Central memory CD4-positive, alpha-beta T cell (primary cell): ENCODE data around the gene SDK1.

Experiments
- DNase-seq: peaks from one replicate; pipeline ENCODE4 v3.0.0; 2022

The SDK1 gene

DNA sequence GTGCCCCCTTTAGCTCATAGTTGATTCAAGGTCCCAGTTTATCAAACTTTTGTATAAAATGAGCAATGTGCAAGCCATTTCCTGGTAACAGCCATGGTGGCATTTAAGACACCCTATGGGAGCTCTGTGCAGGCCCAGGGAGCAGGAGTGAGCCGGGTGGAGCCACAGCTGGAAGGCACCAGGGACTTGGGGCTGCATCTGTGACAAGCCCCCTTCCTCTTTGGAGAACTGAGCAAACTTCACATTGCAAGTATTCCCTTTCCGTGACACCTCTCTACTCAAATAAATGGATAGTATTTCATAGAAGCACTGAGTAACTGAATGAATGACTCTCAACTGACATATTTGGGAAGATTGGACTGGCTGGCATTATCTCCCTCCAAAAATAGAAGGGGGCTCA is 822.3 kb downstream of the SDK1 start:
- no peak for DNase-seq

GRCh38 chr7:4123823-4124222 is 822.8 kb downstream of the SDK1 start:
- DNase-seq: no peak

- DNase-seq: no peak
These were observed 823.8 kb downstream of the SDK1 start for GRCh38 chr7:4124556-4125477.

- no peak for DNase-seq
These were observed 827.0 kb downstream of the SDK1 start for GRCh38 chr7:4127909-4128560.

- DNase-seq: no peak
These were observed 828.5 kb downstream of the SDK1 start for GRCh38 chr7:4129481-4130122.

DNA sequence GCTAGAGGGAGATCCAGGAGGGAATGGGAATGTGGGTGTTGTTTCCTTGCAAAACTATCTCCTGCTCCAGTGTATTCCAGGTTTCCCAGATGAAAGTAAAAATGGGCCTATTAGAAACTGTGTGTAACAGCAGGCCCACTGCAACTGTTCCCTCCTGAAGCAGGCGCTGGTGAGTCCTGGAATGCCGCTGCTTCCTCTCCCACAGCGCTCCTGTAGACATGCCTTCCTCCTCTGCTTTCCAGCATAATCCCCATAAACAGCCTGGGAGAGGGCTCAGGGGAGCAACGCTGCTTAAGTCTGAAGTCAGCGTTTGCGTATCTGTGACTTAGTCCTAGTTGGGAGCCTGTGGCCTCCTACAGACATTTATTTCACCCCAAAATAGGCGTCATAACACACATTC is 830.0 kb downstream of the SDK1 start:
- DNase-seq: no peak

DNA sequence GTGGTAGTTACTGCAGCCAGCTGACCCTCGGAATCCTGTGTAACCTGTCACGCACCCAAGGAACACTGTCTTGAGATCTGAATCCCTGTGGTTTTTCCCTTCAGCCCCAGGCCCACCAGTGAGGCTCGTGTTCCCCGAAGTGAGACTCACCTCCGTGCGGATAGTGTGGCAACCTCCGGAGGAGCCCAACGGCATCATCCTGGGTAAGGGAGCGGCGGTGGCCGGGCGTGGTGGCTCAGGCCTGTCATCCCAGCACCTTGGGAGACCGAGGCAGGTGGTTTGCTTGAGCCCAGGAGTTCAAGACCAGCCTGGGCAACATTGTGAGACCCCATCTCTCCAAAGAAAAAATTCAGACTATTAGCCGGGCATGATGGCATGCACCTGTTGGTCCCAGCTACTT is 831.2 kb downstream of the SDK1 start:
- no peak for DNase-seq

GRCh38 chr7:4133491-4134044 is 832.5 kb downstream of the SDK1 start:
- DNase-seq: no peak

GRCh38 chr7:4134204-4134603 is 833.2 kb downstream of the SDK1 start:
- no peak for DNase-seq

DNA sequence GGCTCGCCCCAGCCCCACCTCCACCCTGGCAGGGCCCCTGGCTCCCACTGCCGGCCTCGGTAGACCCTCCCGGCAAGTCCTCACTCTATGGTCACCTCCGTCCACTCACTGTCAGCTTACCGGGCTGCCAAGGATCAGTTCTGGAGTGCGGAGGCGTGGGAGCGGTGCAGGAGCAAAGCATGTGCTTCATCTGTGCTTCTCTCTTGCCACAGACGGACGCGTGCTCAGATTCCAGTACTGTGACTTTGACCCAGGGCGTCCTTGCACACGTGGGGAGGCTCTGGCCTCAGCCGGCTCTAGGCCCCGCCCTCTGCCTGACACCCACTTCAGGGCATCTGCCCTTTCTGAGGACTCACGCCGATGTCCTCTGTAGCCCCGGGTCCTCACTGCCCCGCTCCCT is 833.6 kb downstream of the SDK1 start:
- DNase-seq: no peak

- no peak for DNase-seq
These were observed 834.2 kb downstream of the SDK1 start for GRCh38 chr7:4135301-4135700.

DNA sequence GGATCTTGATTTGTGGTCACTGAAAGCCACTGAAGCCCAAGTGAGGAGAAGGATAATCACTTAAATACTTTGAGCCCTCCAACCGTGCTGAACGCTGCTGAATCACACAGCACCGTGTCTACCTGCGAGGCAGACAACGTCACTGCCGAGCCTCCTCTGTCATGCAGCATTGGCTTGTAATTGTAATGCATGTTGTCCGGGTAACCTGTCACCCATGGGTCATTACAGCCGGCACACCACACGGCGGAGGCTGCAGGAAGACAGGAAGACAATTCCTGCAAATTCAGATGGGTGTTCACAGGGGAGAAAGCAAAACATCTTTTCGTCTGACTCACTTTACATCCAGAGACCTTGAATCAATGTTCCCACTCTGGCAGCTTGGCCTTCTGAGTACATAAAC is 835.0 kb downstream of the SDK1 start:
- DNase-seq: no peak

DNA sequence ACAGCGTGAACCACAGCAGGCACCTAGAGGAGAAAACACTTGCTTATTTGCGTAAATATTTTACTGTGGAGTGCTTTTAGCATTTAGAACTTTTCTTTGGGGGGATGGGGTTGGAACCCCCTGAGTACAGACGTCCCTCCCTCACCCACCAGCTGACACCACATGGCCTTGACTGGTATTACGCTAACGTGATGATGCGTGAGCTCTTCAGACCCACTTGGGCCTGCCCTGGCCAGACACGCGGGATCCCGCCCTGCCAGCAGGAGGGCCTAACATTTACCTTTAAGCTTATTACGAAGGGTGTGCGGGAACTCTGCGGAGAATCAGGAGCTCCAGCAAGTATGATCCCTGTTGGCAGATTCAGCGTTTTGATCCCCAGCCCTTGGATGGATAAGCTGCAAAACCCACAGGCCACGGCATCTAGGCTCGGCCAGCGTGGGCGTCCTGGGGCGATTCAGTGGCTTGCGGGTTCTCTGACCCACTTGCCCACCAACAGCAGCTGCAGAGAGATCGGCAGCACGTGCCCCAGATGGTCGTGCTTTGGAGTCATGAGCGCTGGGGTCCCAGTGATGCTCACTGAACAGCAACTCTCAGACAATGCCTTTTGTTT is 835.6 kb downstream of the SDK1 start:
- DNase-seq: no peak

DNA sequence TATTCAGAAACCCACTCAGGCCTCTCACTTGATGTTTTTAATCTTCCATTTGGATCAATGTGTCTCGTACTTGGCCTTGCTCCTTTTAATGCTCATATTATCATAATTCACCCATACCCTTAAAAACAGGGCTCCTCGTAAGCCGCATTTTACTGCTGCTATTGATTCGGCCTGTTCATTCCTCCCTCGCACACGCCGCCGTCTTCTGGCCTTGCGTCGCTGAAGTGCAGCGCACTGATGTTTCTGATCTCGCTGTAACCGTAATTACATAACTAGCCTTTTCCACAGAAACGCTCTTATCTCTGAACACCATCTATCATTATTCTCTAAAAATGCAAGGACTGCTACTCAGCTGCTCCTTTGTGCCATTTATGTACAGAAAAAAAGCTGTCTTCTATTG is 836.5 kb downstream of the SDK1 start:
- DNase-seq: no peak

DNA sequence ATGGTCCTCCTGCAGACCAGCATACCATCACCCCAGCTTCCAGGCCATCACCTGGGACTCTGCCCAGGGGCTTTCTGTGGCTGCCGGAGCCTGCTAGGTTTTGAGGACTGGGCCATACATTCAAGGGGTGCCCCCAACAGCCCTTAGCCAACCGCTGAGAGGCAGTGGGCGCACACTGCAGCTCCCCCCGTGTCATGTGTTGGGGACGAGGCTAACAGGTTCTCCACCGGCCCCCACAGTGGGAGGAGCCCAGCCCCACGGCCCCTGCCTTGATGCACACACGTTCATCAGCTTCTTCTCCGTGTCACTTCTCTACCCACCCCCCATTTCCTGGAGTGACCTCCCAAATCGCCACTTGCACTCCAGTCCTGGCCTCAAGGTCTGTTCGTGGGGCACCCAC is 837.8 kb downstream of the SDK1 start:
- no peak for DNase-seq

DNA sequence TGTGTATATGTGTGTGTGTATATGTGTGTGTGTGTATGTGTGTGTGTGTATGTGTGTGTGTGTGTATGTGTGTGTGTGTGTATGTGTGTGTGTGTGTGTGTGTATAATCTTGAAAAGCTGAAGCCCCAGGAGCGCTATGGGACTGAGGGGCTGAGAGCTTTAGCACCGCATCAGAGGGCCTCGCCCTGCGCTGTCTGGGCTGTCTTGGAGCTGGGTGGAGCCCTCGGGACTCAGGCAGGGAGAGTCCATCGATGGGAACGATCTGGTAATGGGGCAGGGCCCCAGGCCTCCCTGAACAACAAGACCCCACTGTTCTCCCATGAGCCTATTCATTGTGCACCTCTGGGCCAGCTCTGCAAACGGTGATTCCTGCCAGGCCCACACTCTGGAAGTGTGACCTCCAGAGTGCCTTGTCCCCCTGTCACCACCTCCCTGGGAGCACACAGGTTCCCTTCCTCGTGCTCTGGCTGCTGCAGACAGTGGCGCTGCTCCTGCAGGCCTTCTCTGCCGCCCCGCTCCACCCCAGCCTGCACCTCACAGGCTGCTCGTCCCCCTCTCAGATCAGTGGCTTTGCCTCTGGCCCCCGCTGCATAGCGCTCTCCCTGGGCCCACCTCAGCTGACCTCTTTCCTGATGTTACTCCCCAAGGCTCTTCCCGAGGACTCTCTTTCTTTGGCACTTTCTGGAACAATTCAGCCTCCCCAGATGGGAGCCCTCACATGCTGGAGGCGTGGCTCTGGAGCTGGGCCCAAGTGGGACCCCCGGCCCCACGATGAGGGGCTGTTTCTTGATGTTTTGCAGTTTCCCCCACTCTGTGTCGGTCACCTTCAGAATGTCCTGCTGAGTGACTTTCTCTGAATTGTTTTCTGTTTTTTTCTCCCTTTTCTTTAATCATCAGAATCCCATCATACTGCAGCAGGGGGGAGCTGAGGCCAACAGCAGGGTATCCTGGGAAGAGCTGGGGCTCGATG is 838.9 kb downstream of the SDK1 start:
- no peak for DNase-seq

- no peak for DNase-seq
These were observed 839.9 kb downstream of the SDK1 start for GRCh38 chr7:4140933-4141332.

DNA sequence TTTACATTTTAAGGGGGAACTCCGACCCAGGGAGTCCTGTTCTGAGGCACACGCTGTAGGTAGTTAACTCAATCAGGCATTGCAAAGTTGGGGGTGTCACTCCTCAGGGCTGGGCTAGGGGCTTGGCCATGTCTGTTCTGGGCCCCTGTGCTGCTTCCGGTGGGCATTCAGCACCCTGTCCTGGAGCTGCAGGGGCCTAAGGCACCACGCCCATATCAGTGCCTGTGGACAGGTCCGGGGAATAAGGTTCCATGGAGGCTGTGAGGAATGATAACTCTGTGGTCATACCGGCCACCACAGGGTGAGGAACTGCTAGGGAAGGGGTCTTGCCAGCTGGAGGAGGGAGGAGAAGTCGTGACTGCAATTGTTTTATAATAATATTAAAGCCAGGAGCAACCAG is 842.0 kb downstream of the SDK1 start:
- no peak for DNase-seq

- DNase-seq: no peak
These were observed 842.6 kb downstream of the SDK1 start for GRCh38 chr7:4143511-4144171.

GRCh38 chr7:4144172-4144701 is 843.2 kb downstream of the SDK1 start:
- DNase-seq: no peak
